Muscle of leg (tissue), 16 donors: Measurements from ENCODE around the gene ELMO1. TPM values are rescaled to one million over a fixed set of nuclear protein-coding genes. Genes with fewer than 3 reads are reported as not detected.
A peak's percentile ranks its signal among the peaks of the same experiment; 100 is the strongest.

Source experiments
- DNase-seq: peaks from one replicate; pipeline ENCODE4 v3.0.0; 2013
- H3K27ac ChIP-seq: one replicate; pipeline ENCODE4 v1.5.1; 2013; ENCODE audit warnings: mild to moderate bottlenecking, low read length, control low read depth
- H3K27me3 ChIP-seq: one replicate; pipeline ENCODE4 v1.6.1; 2013; ENCODE audit warnings: low read length; ENCODE audit not compliant: control insufficient read depth, insufficient read depth
- H3K36me3 ChIP-seq: one replicate; pipeline ENCODE4 v1.6.1; 2013; ENCODE audit warnings: low read length; ENCODE audit not compliant: control insufficient read depth, insufficient read depth
- H3K4me1 ChIP-seq: one replicate; pipeline ENCODE4 v1.6.1; 2013; ENCODE audit warnings: low read length; ENCODE audit not compliant: control insufficient read depth, insufficient read depth
- H3K4me3 ChIP-seq: one replicate; pipeline ENCODE4 v1.5.1; 2013; ENCODE audit warnings: low read length, control low read depth
- H3K9me3 ChIP-seq: replicated peaks from 2 replicates; pipeline ENCODE4 v1.6.1; 2013; ENCODE audit warnings: low read depth, low read length; ENCODE audit not compliant: control insufficient read depth
- WGBS: methylation state at CpG from one replicate; pipeline ENCODE4 v1.1.5; 2013; ENCODE audit warnings: missing lambda C conversion rate; ENCODE audit not compliant: insufficient coverage; 5-methylcytosine and 5-hydroxymethylcytosine counted together
- long read RNA-seq, 11 donors: transcript quantifications; one replicate each; lab custom pipeline, GENCODE V29; 2026
- polyA plus RNA-seq, 8 donors: library from polyadenylated mRNA; unstranded; fragments of 120-200 nt; gene quantifications; one replicate each; pipeline versions ENCODE4 v1.2.1 to v1.2.3, GENCODE V29; 2013; ENCODE audit warnings: inconsistent platforms in 1 of 8, low replicate concordance in 1 of 8; ENCODE audit not compliant: insufficient read length in 8 of 8, insufficient read depth in 1 of 8
- total RNA-seq: library from RNA; stranded (reverse); fragments of 120-200 nt; gene quantifications from one replicate; pipeline ENCODE4 v1.2.4, GENCODE V29; 2013

ELMO1 gene, protein sequence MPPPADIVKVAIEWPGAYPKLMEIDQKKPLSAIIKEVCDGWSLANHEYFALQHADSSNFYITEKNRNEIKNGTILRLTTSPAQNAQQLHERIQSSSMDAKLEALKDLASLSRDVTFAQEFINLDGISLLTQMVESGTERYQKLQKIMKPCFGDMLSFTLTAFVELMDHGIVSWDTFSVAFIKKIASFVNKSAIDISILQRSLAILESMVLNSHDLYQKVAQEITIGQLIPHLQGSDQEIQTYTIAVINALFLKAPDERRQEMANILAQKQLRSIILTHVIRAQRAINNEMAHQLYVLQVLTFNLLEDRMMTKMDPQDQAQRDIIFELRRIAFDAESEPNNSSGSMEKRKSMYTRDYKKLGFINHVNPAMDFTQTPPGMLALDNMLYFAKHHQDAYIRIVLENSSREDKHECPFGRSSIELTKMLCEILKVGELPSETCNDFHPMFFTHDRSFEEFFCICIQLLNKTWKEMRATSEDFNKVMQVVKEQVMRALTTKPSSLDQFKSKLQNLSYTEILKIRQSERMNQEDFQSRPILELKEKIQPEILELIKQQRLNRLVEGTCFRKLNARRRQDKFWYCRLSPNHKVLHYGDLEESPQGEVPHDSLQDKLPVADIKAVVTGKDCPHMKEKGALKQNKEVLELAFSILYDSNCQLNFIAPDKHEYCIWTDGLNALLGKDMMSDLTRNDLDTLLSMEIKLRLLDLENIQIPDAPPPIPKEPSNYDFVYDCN
- total RNA-seq (23.8 TPM), polyA plus RNA-seq (10 to 100 TPM; 20.3 to 40.7 (median 25.5) TPM)
- long read RNA-seq, donor 1, full-length matches to known transcripts: 3 of 3 reads
- long read RNA-seq, donor 1, partial matches to known transcripts: 0 of 3 reads
- long read RNA-seq, donor 1, other reads (novel, unspliced or antisense): 0 of 3 reads
- long read RNA-seq, donor 2: 0 reads
- long read RNA-seq, donor 3, full-length matches to known transcripts: 5 of 10 reads
- long read RNA-seq, donor 3, partial matches to known transcripts: 5 of 10 reads
- long read RNA-seq, donor 3, other reads (novel, unspliced or antisense): 0 of 10 reads
- long read RNA-seq, donor 4, partial matches to known transcripts: 0 of 3 reads
- long read RNA-seq, donor 4, other reads (novel, unspliced or antisense): 0 of 3 reads
- long read RNA-seq, donor 5, full-length matches to known transcripts: 18 of 23 reads
- long read RNA-seq, donor 5, partial matches to known transcripts: 5 of 23 reads
- long read RNA-seq, donor 5, other reads (novel, unspliced or antisense): 0 of 23 reads
- long read RNA-seq, donor 6, full-length matches to known transcripts: 3 of 3 reads
- long read RNA-seq, donor 6, partial matches to known transcripts: 0 of 3 reads
- long read RNA-seq, donor 6, other reads (novel, unspliced or antisense): 0 of 3 reads
- long read RNA-seq, donor 7, full-length matches to known transcripts: 6 of 6 reads
- long read RNA-seq, donor 7, partial matches to known transcripts: 0 of 6 reads
- long read RNA-seq, donor 7, other reads (novel, unspliced or antisense): 0 of 6 reads
- long read RNA-seq, donor 8, full-length matches to known transcripts: 1 of 1 reads
- long read RNA-seq, donor 8, partial matches to known transcripts: 0 of 1 reads
- long read RNA-seq, donor 8, other reads (novel, unspliced or antisense): 0 of 1 reads
- long read RNA-seq, donor 9, full-length matches to known transcripts: 4 of 4 reads
- long read RNA-seq, donor 9, partial matches to known transcripts: 0 of 4 reads
- long read RNA-seq, donor 9, other reads (novel, unspliced or antisense): 0 of 4 reads
- long read RNA-seq, donor 10, full-length matches to known transcripts: 5 of 5 reads
- long read RNA-seq, donor 10, partial matches to known transcripts: 0 of 5 reads
- long read RNA-seq, donor 10, other reads (novel, unspliced or antisense): 0 of 5 reads
- long read RNA-seq, donor 11, full-length matches to known transcripts: 3 of 3 reads
- long read RNA-seq, donor 11, partial matches to known transcripts: 0 of 3 reads
- long read RNA-seq, donor 11, other reads (novel, unspliced or antisense): 0 of 3 reads

DNA sequence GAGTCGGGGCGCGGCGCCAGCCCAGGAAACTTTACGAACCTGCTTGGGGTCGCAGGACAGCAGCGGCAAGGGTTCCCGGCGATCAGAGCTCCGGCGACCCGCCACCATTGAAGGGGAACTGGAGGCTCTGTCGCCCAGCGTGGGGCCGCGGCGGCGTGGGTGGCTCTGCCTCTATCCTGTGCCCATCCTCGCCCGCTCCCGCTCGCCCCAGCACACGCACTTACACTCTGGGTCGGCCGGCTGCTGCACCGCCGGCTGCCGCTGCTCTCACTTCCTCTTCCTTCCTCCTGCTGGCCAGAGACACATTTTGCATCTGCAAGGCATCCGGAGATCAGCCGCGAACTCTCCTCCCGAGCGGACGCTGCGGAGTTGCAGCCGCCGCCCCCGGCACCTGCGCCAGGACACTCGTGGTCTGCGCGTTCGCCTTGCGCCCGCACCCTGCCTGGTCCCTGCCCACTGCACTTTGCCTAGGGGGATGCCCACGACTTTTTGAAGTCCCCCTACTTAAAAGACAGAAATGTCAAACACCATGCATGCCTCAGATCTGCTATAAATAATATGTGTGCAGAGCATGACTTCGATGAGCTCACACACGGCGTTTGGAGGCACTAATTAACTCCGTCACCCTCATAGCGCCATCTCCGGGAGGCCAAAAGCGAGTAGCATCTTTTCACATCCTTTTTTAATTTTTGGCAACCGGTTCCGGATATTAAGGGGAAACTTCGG is at the start of gene ELMO1:
ELMO1 (minus strand) TSS at position 229 of the 726 bp plus-strand sequence. CDS start 106,174 bp downstream, outside the sequence.
- DNase-seq: peak; percentile 93
- H3K36me3 ChIP-seq: no peaks in the 10 kb centered on the region
- peaks cover 11% of the 10 kb centered on the region for H3K27me3 ChIP-seq
- WGBS: under 1% methylated on average over 43 of the region's 56 CpGs
- no peaks in the 10 kb centered on the region for H3K9me3 ChIP-seq
- H3K4me1 ChIP-seq: peaks cover 9% of the 10 kb centered on the region
- peak within 1 kb of the TSS; percentile 85 for H3K4me3 ChIP-seq
- peak within 1 kb of the TSS; percentile 91 for H3K27ac ChIP-seq

DNA sequence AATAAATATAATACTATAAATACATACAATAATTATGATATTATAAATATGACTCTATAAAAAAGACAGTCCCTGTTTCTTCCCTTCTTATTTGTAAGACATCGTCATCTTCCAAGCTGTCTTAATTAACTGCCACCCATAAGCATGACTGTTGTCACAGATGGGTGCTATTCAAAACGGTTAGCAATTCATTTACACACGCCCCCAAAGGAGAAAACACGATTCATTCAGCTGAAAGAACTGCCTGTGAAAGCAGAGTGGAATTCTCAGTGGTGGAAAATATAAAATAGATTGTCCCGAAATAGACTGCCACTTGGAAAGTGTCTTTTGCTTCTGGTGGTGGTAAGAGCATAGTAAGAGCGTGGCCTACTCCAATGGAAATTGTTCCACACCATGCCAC is 48.9 kb upstream of the ELMO1 start:
- H3K27ac ChIP-seq: no peak overlapping the region
- H3K4me1 ChIP-seq: no peaks in the 10 kb centered on the region
- WGBS: 86% methylated on average over 1 of the region's 6 CpGs
- no peak overlapping the region for H3K4me3 ChIP-seq
- no peaks in the 10 kb centered on the region for H3K27me3 ChIP-seq
- DNase-seq: no peak
- H3K9me3 ChIP-seq: no peaks in the 10 kb centered on the region
- no peaks in the 10 kb centered on the region for H3K36me3 ChIP-seq

DNA sequence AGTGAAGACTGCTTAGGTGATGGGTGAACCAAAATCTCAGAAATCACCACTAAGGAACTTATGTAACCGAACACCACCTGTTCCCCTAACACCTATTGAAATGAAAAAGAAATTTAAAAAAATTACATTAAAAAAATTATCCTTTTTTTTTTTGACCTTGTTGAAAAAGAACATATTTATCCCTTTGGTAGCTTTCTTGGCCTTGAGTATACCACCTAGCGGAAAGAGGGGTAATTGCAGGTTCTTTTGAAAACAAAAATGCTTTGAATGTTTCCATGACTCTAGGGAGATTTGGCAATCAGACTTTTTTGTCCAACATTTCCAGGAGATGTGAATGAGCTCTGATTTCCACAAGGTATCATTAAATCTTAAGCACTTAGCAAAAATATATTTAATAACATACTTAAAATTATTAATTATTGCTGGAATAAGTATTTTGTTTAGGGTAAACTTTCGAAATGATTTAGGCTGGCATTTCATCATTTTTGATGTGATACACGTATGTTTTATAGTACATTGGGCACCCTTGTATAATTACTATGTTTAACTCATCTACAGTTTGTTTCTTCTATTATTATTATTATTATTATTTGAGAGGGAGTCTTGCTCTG is 47.0 kb upstream of the ELMO1 start:
- Histone ChIP-seq H3K27ac (no peak overlapping the region), H3K27me3 (no peaks in the 10 kb centered on the region), H3K4me3 (no peak overlapping the region), H3K36me3 (no peaks in the 10 kb centered on the region), H3K9me3 (no peaks in the 10 kb centered on the region), H3K4me1 (no peaks in the 10 kb centered on the region)
- no CpG with 5 or more reads among the region's 4 CpGs for whole genome bisulfite sequencing
- peak; percentile 75 for DNase-seq

DNA sequence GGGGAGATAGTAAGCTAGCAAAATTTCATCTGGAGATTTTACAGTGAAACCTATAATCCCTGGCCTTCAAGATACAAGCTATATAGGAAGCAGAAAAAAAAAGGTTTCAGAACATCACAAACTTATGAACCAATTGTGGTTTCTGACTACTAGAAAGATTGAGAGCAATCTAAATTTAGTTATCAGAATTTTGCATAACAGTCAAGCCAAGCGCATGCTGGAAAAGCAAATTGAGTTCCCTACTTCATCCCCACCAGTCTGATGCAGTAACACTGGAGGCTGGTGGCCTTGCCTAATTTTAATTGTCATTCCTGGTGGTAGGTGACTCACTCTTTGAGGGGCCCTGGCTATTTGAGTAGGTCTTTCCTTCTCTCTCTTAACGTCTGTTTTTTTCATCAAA is 46.3 kb upstream of the ELMO1 start:
- H3K4me1 ChIP-seq: no peaks in the 10 kb centered on the region
- DNase-seq: no peak
- no CpG with 5 or more reads among the region's 2 CpGs for WGBS
- no peaks in the 10 kb centered on the region for H3K36me3 ChIP-seq
- H3K27me3 ChIP-seq: no peaks in the 10 kb centered on the region
- H3K9me3 ChIP-seq: no peaks in the 10 kb centered on the region
- H3K4me3 ChIP-seq: no peak overlapping the region
- H3K27ac ChIP-seq: no peak overlapping the region

DNA sequence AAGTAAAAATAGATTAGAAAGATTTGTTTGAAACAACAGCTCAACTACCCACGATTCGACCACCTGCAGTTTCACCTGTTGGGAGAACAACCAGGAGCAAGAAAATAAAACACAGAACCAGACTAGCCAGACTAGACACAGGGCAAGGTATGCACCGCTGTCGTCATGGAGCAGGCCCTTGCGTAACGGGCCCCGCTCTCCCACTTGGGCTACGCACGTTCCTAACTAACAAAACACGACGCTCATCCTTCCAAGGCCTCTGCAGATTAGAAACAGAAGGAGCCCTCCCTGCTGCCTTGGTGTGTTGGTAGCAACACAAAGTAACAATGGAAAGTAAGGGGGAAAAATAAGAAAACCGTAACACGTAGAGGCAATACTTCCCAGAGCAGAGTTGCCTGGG is 45.1 kb upstream of the ELMO1 start:
- H3K9me3 ChIP-seq: no peaks in the 10 kb centered on the region
- DNase-seq: no peak
- H3K27me3 ChIP-seq: no peaks in the 10 kb centered on the region
- H3K27ac ChIP-seq: no peak overlapping the region
- H3K4me3 ChIP-seq: no peak overlapping the region
- H3K36me3 ChIP-seq: no peaks in the 10 kb centered on the region
- no peaks in the 10 kb centered on the region for H3K4me1 ChIP-seq
- 100% methylated on average over 2 of the region's 13 CpGs for WGBS

DNA sequence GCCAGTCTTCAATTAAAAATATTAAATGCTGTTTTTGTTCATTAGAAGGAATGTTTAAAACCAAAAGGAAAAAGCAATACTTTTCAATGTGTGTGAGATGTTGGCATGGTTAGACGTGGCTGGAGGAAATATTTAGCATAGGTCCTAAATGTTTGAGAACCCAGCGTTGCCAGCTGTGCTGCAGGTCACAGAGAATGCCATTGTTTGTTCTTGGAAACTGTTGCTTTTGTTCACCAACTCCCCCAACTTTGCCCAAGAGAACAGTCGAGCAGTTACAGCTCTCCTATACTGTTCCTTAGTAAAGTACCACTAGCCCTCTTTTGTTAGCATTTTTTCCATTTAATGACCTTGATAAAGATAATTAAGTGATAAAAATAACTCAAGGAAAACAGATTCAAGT is 44.5 kb upstream of the ELMO1 start:
- no peaks in the 10 kb centered on the region for H3K36me3 ChIP-seq

DNA sequence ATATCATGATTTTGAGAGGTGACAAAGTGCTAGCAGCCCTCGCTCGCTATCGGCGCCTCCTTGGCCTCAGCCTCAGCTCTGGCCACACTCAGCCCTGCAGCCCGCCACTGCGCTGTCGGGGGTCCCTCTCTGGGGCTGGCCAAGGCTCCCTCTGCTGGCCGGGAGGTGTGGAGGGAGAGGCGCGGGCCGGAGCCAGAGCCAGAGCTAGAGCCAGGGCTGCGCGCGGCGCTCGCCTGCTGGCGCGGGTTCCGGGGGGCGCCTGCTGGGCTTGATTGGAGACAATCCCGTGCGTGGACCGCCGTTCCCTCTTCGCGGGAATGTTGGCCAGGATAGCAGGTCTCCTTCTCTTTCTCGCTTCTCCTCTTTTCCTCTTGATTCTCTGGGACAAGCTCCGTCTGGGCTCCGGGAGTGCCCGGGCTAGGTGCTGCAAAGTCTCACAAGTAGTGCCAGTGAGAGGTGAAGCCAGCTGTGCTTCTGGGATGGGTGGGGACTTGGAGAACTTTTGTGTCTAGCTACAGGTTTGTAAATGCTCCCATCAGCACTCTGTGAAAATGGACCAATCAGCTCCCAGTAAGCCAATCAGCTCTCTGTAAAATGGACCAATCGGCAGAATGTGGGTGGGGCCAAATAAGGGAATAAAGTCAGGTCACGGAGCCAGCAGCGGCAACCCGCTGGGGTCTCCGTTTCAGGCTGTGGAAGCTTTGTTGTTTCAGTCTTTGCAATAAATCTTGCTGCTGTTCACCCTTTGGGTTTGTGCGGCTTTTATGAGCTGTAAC is 43.4 kb upstream of the ELMO1 start:
- Histone ChIP-seq H3K27me3 (no peaks in the 10 kb centered on the region), H3K9me3 (peaks cover 2% of the 10 kb centered on the region), H3K4me1 (no peaks in the 10 kb centered on the region), H3K36me3 (no peaks in the 10 kb centered on the region), H3K27ac (no peak overlapping the region), H3K4me3 (no peak overlapping the region)
- no peak for DNase-seq
- 92% methylated on average over 30 of the region's 36 CpGs for WGBS

More for the DNA sequence above, 44.5 kb upstream of the ELMO1 start:
- Histone ChIP-seq H3K4me3 (no peak overlapping the region), H3K27ac (no peak overlapping the region), H3K27me3 (no peaks in the 10 kb centered on the region), H3K4me1 (no peaks in the 10 kb centered on the region), H3K9me3 (peaks cover 2% of the 10 kb centered on the region)
- no peak for DNase-seq
- WGBS: no CpG with 5 or more reads among the region's 3 CpGs

DNA sequence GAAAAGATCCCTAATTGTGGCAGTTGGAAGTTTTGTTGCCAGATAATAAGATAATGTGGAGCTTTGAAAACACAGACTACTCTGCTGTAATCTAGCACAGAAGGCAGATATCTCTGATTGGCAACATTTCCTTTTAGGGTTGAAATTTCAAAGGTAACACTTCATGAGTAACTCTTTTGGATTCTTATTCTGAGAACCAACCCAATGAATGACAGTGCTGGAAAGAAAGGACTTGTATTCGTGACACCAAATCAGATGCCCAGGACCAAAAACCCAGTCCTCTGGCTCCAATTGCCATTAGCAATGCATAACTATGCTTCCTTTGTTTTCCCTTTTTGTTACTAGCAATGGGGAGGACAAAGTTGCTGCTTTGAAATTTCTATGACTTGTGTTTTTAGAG is 41.0 kb upstream of the ELMO1 start:
- DNase-seq: no peak
- H3K27ac ChIP-seq: no peak overlapping the region
- H3K27me3 ChIP-seq: no peaks in the 10 kb centered on the region
- no CpG with 5 or more reads among the region's 1 CpG for WGBS
- H3K9me3 ChIP-seq: peaks cover 2% of the 10 kb centered on the region
- H3K36me3 ChIP-seq: no peaks in the 10 kb centered on the region
- H3K4me1 ChIP-seq: no peaks in the 10 kb centered on the region
- no peak overlapping the region for H3K4me3 ChIP-seq
